Natural killer cell (primary cell): ENCODE measurements around the gene RIPPLY2. TPM values are rescaled to one million over a fixed set of nuclear protein-coding genes. Genes with fewer than 3 reads are reported as not detected.
A peak's percentile ranks its signal among the peaks of the same experiment; 100 is the strongest.

ENCODE experiments used
- ATAC-seq, 3 donors: fragments of 150-1000 bp in 2 of 3; fragments of 200-7000 bp in 1 of 3; cut with Tn5 transposase; 1 replicate in 1 of 3; 2 replicates in 2 of 3; pipeline ENCODE4 v1.10.0; 2021; ENCODE audit warnings: mild to moderate bottlenecking in 2 of 3, moderate library complexity in 2 of 3
- DNase-seq, 2 donors: peaks; one replicate each; pipeline versions ENCODE4 v3.0.0 to v3.0.0-alpha.2; 2013 to 2021; ENCODE audit warnings: mixed read lengths in 1 of 2
- H3K27ac ChIP-seq: one replicate; pipeline ENCODE4 v1.5.1; 2013; ENCODE audit warnings: mild to moderate bottlenecking, low read length
- H3K27me3 ChIP-seq: one replicate; pipeline ENCODE4 v1.6.1; 2013; ENCODE audit warnings: low read length; ENCODE audit not compliant: control insufficient read depth, insufficient read depth
- H3K36me3 ChIP-seq: one replicate; pipeline ENCODE4 v1.6.1; 2013; ENCODE audit warnings: low read length; ENCODE audit not compliant: control insufficient read depth, insufficient read depth
- H3K4me1 ChIP-seq: one replicate; pipeline ENCODE4 v1.6.1; 2013; ENCODE audit warnings: low read length; ENCODE audit not compliant: control insufficient read depth, insufficient read depth
- H3K4me3 ChIP-seq: one replicate; pipeline ENCODE4 v1.5.1; 2013; ENCODE audit warnings: low read length
- H3K9me3 ChIP-seq: one replicate; pipeline ENCODE4 v1.6.1; 2013; ENCODE audit warnings: low read length; ENCODE audit not compliant: control insufficient read depth, insufficient read depth
- H3K27ac Mint-ChIP-seq, 2 donors: one replicate each; pipeline ENCODE4 v1.8.0; 2022; ENCODE audit warnings: mild to moderate bottlenecking in 2 of 2, mixed read lengths in 2 of 2, moderate library complexity in 1 of 2
- H3K27me3 Mint-ChIP-seq, 2 donors: one replicate each; pipeline ENCODE4 v1.8.0; 2022; ENCODE audit warnings: low read depth in 2 of 2, mixed read lengths in 2 of 2
- H3K36me3 Mint-ChIP-seq: one replicate; pipeline ENCODE4 v1.8.0; 2022; ENCODE audit warnings: mixed read lengths
- H3K4me1 Mint-ChIP-seq, 2 donors: one replicate each; pipeline ENCODE4 v1.8.0; 2022; ENCODE audit warnings: mixed read lengths in 2 of 2
- H3K4me3 Mint-ChIP-seq: one replicate; pipeline ENCODE4 v1.8.0; 2022; ENCODE audit warnings: mild to moderate bottlenecking, moderate library complexity, mixed read lengths
- H3K9me3 Mint-ChIP-seq, 2 donors: one replicate each; pipeline ENCODE4 v1.8.0; 2022; ENCODE audit warnings: mixed read lengths in 2 of 2
- WGBS: methylation state at CpG from one replicate; pipeline ENCODE4 v1.1.7; 2013; ENCODE audit warnings: missing lambda C conversion rate; ENCODE audit not compliant: insufficient coverage; 5-methylcytosine and 5-hydroxymethylcytosine counted together
- intact Hi-C: fragments of 100-400 bp; cut with micrococcal nuclease; formaldehyde crosslinking; loops from one replicate; pipeline ENCODE4 v1.14.2; 2022
- total RNA-seq, 4 donors: library from RNA; stranded (reverse); fragments of 120-200 nt in 1 of 4; gene quantifications; one replicate each; pipeline versions ENCODE4 v1.2.3 to v1.2.4, GENCODE V29; 2013 to 2022
- TF ChIP-seq, protein P1 (sequence below): fragments of 200-600 bp; IDR thresholded peaks from one replicate; pipeline ENCODE4 v1.8.0; 2022; ENCODE audit warnings: antibody characterized with exemption

RIPPLY2 gene
- total RNA-seq, 3 donors from 2014 or later (not counting 1 experiment from before 2014, with no cell fraction given), result not detected

DNA sequence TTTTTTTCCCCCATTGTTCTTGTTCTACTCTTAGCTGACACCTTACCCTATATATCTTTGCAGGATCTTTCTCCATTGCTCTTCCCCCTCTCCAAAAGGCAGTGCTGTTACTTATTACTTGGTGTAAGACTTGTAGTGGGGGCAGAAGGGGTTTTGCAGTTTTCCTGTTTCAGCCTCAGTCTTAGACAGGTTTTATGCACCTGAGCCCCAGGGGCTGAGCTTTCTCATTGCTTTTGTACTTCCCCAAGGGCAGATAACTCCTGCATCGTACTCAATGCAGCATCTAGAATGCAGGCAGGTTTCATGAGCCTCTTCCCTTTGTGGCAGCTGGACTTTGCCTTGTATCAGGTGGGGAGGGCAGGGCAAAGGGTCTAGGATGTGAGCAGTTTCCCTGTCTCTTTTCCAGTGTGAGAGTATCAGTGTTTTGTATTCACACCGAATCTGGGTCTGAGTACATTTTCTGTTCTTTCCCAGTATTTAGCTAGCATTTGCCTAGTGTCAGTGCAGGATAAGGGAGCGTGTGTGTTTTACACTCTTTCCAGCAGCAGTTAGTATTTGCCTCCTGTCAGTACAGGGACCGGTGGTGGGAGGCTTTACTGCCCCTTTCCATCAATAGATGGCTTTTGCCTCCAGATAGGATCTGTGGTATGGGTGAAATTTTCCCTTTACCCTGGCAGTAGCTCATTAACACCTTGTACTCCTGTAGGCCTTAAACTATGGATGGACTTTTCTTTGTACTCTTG is 25.9 kb downstream of the RIPPLY2 start:
- Histone ChIP-seq H3K9me3 (no peaks in the 10 kb centered on the region), H3K27me3 (no peaks in the 10 kb centered on the region), H3K4me3 (no peak overlapping the region), H3K36me3 (no peaks in the 10 kb centered on the region), H3K27ac (no peak overlapping the region), H3K4me1 (no peaks in the 10 kb centered on the region)
- TF ChIP-seq, protein P1, sequence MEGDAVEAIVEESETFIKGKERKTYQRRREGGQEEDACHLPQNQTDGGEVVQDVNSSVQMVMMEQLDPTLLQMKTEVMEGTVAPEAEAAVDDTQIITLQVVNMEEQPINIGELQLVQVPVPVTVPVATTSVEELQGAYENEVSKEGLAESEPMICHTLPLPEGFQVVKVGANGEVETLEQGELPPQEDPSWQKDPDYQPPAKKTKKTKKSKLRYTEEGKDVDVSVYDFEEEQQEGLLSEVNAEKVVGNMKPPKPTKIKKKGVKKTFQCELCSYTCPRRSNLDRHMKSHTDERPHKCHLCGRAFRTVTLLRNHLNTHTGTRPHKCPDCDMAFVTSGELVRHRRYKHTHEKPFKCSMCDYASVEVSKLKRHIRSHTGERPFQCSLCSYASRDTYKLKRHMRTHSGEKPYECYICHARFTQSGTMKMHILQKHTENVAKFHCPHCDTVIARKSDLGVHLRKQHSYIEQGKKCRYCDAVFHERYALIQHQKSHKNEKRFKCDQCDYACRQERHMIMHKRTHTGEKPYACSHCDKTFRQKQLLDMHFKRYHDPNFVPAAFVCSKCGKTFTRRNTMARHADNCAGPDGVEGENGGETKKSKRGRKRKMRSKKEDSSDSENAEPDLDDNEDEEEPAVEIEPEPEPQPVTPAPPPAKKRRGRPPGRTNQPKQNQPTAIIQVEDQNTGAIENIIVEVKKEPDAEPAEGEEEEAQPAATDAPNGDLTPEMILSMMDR, result no peak
- Mint-ChIP-seq H3K9me3 (no peaks in the 10 kb centered on the region), H3K4me1 (peaks cover 41 to 50% of the 10 kb centered on the region in 2 donors), H3K4me3 (no peak overlapping the region), H3K27me3 (no peaks in the 10 kb centered on the region), H3K27ac (no peak overlapping the region), H3K36me3 (no peaks in the 10 kb centered on the region)
- ATAC-seq, result no peak
- intact Hi-C loops, result no loop called here
- 96% methylated on average over 4 of the region's 4 CpGs for WGBS
- no peak for DNase-seq

DNA sequence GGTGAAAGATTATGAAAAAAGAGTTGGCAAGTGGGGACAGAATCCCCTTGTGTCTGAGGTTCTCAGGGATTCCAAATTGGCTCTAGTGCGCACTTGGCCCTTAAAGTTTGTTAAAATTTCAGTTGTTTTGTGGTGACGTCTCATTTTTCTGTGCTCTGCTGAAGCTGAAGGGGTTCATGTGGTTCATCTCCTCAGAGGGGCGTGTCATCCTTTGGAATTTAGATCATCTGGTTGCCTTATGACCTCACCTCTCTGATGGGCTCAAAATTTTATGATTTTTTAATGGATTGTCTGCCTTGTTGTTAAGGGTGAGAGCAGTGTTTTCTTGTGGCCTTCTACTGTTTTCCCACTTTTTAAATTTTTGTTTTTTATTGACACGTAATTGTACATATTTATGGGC is 26.6 kb downstream of the RIPPLY2 start:
- H3K36me3 Mint-ChIP-seq, result no peaks in the 10 kb centered on the region
- H3K4me1 Mint-ChIP-seq, result peaks cover 41 to 52% of the 10 kb centered on the region in 2 donors
- TF ChIP-seq, protein P1, result no peak
- Histone ChIP-seq H3K4me3 (no peak overlapping the region), H3K4me1 (no peaks in the 10 kb centered on the region), H3K9me3 (no peaks in the 10 kb centered on the region), H3K36me3 (no peaks in the 10 kb centered on the region), H3K27me3 (no peaks in the 10 kb centered on the region), H3K27ac (no peak overlapping the region)
- no peaks in the 10 kb centered on the region for H3K27me3 Mint-ChIP-seq
- H3K9me3 Mint-ChIP-seq, result no peaks in the 10 kb centered on the region
- WGBS, result 92% methylated on average over 4 of the region's 4 CpGs
- ATAC-seq (no peak), DNase-seq (no peak)
- H3K4me3 Mint-ChIP-seq, result no peak overlapping the region
- intact Hi-C loops, result no loop called here
- no peak overlapping the region for H3K27ac Mint-ChIP-seq

DNA sequence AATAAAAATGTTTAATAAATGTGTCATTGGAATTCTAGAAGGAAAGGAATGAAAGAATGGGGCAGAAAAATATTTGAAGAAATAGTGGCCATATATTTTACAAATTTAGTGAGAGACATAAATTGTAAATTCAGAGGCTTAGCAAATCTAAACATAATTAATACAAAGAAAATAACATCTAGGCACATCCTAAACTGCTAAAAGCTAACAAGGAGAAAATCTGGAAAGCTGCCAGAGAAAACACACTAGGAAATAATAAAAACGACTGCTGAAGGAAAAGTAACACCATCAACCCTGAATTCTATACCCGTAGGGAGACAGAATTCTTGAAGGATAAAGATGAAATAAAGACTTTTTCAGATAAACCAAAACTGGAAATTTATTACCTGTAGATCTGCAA is 30.1 kb downstream of the RIPPLY2 start:
- Histone ChIP-seq H3K27me3 (no peaks in the 10 kb centered on the region), H3K9me3 (no peaks in the 10 kb centered on the region), H3K4me3 (no peak overlapping the region), H3K4me1 (no peaks in the 10 kb centered on the region), H3K36me3 (no peaks in the 10 kb centered on the region), H3K27ac (no peak overlapping the region)
- TF ChIP-seq, protein P1, result no peak
- intact Hi-C loops, result no loop called here
- ATAC-seq (no peak), DNase-seq (no peak)
- no peaks in the 10 kb centered on the region for H3K36me3 Mint-ChIP-seq
- H3K27me3 Mint-ChIP-seq, result no peaks in the 10 kb centered on the region
- no peak overlapping the region for H3K27ac Mint-ChIP-seq
- 50% methylated on average over 1 of the region's 2 CpGs for WGBS
- H3K9me3 Mint-ChIP-seq, result no peaks in the 10 kb centered on the region
- peaks cover 31 to 37% of the 10 kb centered on the region in 2 donors for H3K4me1 Mint-ChIP-seq
- no peak overlapping the region for H3K4me3 Mint-ChIP-seq

DNA sequence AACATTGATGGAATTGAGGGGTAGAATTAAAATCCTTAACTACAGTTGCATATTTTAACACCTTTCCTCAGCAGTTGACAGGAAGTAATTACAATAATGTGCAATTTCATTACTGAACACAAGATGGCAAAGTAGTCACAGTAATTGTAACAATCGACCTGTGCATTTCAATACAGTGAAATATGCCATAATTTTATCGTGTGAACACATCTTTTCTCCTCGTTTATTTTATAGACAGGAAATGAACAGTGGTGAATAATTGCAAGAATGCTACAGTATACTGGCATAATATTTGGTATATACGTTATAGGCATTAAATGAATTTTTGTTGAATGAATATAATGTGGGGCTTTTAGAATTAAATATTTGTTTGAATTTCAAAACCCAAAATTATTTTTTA is 31.4 kb downstream of the RIPPLY2 start:
- Mint-ChIP-seq H3K4me1 (peaks cover 33% of the 10 kb centered on the region in 2 donors), H3K4me3 (no peak overlapping the region), H3K27ac (no peak overlapping the region), H3K27me3 (no peaks in the 10 kb centered on the region), H3K36me3 (no peaks in the 10 kb centered on the region), H3K9me3 (no peaks in the 10 kb centered on the region)
- DNase-seq, result peak in 1 of 2 donors; percentile 66
- no peak overlapping the region for H3K27ac ChIP-seq
- no peaks in the 10 kb centered on the region for H3K27me3 ChIP-seq
- H3K36me3 ChIP-seq, result no peaks in the 10 kb centered on the region
- TF ChIP-seq, protein P1, result peak; percentile 75
- H3K4me1 ChIP-seq, result no peaks in the 10 kb centered on the region
- no peaks in the 10 kb centered on the region for H3K9me3 ChIP-seq
- intact Hi-C loops, result loop anchor here (1.0 kb wide), 1 partner anchor 336 kb away; no protein-coding TSS in a partner anchor
- peak; percentile 66 to 92 (median 78) for ATAC-seq
- no peak overlapping the region for H3K4me3 ChIP-seq
- no CpG with 5 or more reads among the region's 4 CpGs for WGBS
